OCI-LY1 (cell line): Measurements from ENCODE around the gene FBN1.

Experiments used
- H2AFZ ChIP-seq: fragments of 200-600 bp; sonication (generic), shearing (Covaris generic); 2 replicates; pipeline ENCODE4 v1.6.0; 2014; ENCODE audit warnings: antibody characterized with exemption, mild to moderate bottlenecking, low read length
- H3F3A ChIP-seq: fragments of 200-600 bp; sonication (generic), shearing (Covaris generic); 2 replicates; pipeline ENCODE4 v1.6.0; 2014; ENCODE audit warnings: mild to moderate bottlenecking, antibody characterized with exemption, low read length, moderate library complexity; ENCODE audit not compliant: insufficient read depth
- H3K27ac ChIP-seq: fragments of 200-600 bp; sonication (generic); 2 replicates; pipeline ENCODE4 v1.5.1; 2014; ENCODE audit warnings: low read length, mixed run types, mild to moderate bottlenecking, low read depth; ENCODE audit not compliant: poor library complexity, severe bottlenecking
- H3K27me3 ChIP-seq: fragments of 200-600 bp; sonication (generic); 2 replicates; pipeline ENCODE4 v1.6.0; 2014; ENCODE audit warnings: antibody characterized with exemption, mild to moderate bottlenecking, low read length, moderate library complexity; ENCODE audit not compliant: insufficient read depth
- H3K36me3 ChIP-seq: fragments of 200-600 bp; sonication (generic); 2 replicates; pipeline ENCODE4 v1.6.1; 2014; ENCODE audit warnings: mild to moderate bottlenecking, antibody characterized with exemption, low read length, moderate library complexity, mixed read lengths; ENCODE audit not compliant: insufficient read depth
- H3K4me1 ChIP-seq: fragments of 200-600 bp; sonication (generic); 2 replicates; pipeline ENCODE4 v1.5.1; 2014; ENCODE audit warnings: mild to moderate bottlenecking, low read length, moderate library complexity; ENCODE audit not compliant: insufficient read depth, severe bottlenecking
- H3K4me2 ChIP-seq: fragments of 200-600 bp; sonication (generic), shearing (Covaris generic); 2 replicates; pipeline ENCODE4 v1.6.1; 2014; ENCODE audit warnings: low read length
- H3K4me3 ChIP-seq: fragments of 200-600 bp; sonication (generic); 2 replicates; pipeline ENCODE4 v1.5.1; 2014; ENCODE audit warnings: low read length, low read depth, mild to moderate bottlenecking, mixed read lengths; ENCODE audit not compliant: poor library complexity, severe bottlenecking
- H3K79me2 ChIP-seq: fragments of 200-600 bp; shearing (Covaris generic); 2 replicates; pipeline ENCODE4 v1.6.1; 2016; ENCODE audit warnings: mixed run types, low read length, mixed read lengths; ENCODE audit not compliant: insufficient read depth
- H3K9ac ChIP-seq: fragments of 200-600 bp; sonication (generic), shearing (Covaris generic); 2 replicates; pipeline ENCODE4 v1.6.1; 2014; ENCODE audit warnings: mild to moderate bottlenecking, low read length, mixed read lengths
- H3K9me2 ChIP-seq: fragments of 200-600 bp; sonication (generic), shearing (Covaris generic); 2 replicates; pipeline ENCODE4 v1.6.1; 2014; ENCODE audit warnings: low read depth, mild to moderate bottlenecking, low read length, mixed read lengths
- H3K9me3 ChIP-seq: fragments of 200-600 bp; shearing (Covaris generic); 2 replicates; pipeline ENCODE4 v1.6.1; 2014; ENCODE audit warnings: low read length, mixed read lengths
- H4K20me1 ChIP-seq: fragments of 200-600 bp; sonication (generic), shearing (Covaris generic); 2 replicates; pipeline ENCODE4 v1.6.0; 2016; ENCODE audit warnings: mild to moderate bottlenecking, low read length; ENCODE audit not compliant: insufficient read depth
- CTCF ChIP-seq: fragments of 200-600 bp; sonication (generic), shearing (Covaris generic); IDR thresholded peaks from 2 replicates; pipeline ENCODE4 v1.5.1; 2017; ENCODE audit warnings: mild to moderate bottlenecking, antibody characterized with exemption, low read length, moderate library complexity, mixed read lengths
- EZH2 ChIP-seq: fragments of 200-600 bp; sonication (generic), shearing (Covaris generic); IDR thresholded peaks from 2 replicates; pipeline ENCODE4 v1.8.0; 2017; ENCODE audit warnings: borderline replicate concordance, mixed run types, mild to moderate bottlenecking, antibody characterized with exemption, low read length, moderate library complexity, mixed read lengths

Gene FBN1

GRCh38 chr15:48440084-48440483 lies 205.4 kb downstream of the FBN1 start:
- Histone ChIP-seq H3K4me3 (no peak overlapping the region), H3K9me2 (no peaks in the 10 kb centered on the region), H3K4me1 (no peaks in the 10 kb centered on the region), H3K4me2 (no peak overlapping the region), H3K79me2 (no peaks in the 10 kb centered on the region), H3K27me3 (no peaks in the 10 kb centered on the region), H2AFZ (no peak overlapping the region), H3K9ac (no peak overlapping the region), H4K20me1 (no peaks in the 10 kb centered on the region), H3K27ac (no peak overlapping the region), H3K9me3 (no peaks in the 10 kb centered on the region), H3F3A (no peaks in the 10 kb centered on the region), H3K36me3 (no peaks in the 10 kb centered on the region)
- no peak for TF ChIP-seq EZH2
- TF ChIP-seq CTCF: no peak

DNA sequence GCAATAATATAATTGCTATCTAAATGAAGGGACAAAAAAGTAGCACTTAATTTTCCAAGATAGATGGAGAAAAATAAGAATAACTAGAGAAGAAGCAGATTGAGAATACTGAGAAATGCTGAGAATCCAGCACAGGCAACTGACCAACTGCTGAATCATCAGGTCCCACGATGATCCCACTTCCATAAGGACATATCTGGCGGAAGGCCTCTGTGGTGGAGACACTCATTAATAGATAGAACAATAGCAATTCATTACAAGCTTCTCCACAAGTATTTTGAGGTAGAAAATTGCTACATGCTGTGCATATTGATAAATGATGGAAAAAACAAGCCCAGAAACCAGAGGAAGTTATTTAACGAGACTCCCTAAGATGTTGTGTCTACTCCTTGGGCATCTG lies 208.3 kb downstream of the FBN1 start:
- Histone ChIP-seq H3K4me1 (no peaks in the 10 kb centered on the region), H3K79me2 (no peaks in the 10 kb centered on the region), H3K9ac (no peak overlapping the region), H3K27ac (no peak overlapping the region), H2AFZ (no peak overlapping the region), H3K9me3 (no peaks in the 10 kb centered on the region), H4K20me1 (no peaks in the 10 kb centered on the region), H3K9me2 (no peaks in the 10 kb centered on the region), H3K4me3 (no peak overlapping the region), H3K27me3 (no peaks in the 10 kb centered on the region), H3F3A (no peaks in the 10 kb centered on the region), H3K36me3 (no peaks in the 10 kb centered on the region), H3K4me2 (no peak overlapping the region)
- TF ChIP-seq CTCF (no peak), EZH2 (no peak)

GRCh38 chr15:48435321-48435720 lies 210.2 kb downstream of the FBN1 start:
- no peak for TF ChIP-seq EZH2
- Histone ChIP-seq H3K27me3 (no peaks in the 10 kb centered on the region), H3K4me2 (no peak overlapping the region), H4K20me1 (no peaks in the 10 kb centered on the region), H3K79me2 (no peaks in the 10 kb centered on the region), H3K9me3 (no peaks in the 10 kb centered on the region), H3K4me1 (no peaks in the 10 kb centered on the region), H3K36me3 (no peaks in the 10 kb centered on the region), H3F3A (no peaks in the 10 kb centered on the region), H3K27ac (no peak overlapping the region), H3K4me3 (no peak overlapping the region), H3K9ac (no peak overlapping the region), H2AFZ (no peak overlapping the region), H3K9me2 (no peaks in the 10 kb centered on the region)

DNA sequence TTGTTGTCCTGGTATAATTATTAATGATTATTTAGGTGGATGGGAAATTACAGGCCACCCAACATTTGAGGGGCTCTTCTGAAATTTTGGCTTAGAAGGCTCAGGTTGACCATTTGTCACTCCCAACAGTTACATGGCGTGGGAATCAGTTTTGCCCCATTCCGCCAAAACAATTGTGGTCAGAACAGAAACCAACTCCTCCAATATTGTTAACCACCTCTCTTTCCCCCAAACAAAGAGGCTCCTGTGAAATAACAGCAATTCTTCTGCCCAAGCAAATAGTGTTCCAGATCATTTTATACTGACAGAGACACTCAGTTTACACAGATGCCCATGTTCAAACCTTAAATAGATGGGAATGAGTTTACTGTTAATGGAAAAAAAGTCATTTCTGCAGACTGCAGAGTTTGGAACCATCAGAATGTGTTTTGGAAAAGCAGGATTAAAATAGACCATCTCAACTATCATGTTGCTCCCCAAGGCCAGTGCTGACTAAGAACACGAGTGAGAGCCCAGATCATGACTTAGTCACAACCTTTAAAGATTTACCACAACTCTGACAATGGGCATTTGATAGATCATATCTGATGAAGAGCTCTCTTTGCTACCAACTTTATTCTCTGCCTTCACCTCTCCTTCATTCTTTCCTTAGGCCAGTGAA lies 212.2 kb downstream of the FBN1 start:
- H3F3A ChIP-seq: no peaks in the 10 kb centered on the region
- no peak overlapping the region for H3K27ac ChIP-seq
- H3K9ac ChIP-seq: no peak overlapping the region
- H3K36me3 ChIP-seq: no peaks in the 10 kb centered on the region
- H3K27me3 ChIP-seq: no peaks in the 10 kb centered on the region
- H3K4me2 ChIP-seq: no peak overlapping the region
- no peak overlapping the region for H3K4me3 ChIP-seq
- no peaks in the 10 kb centered on the region for H3K9me3 ChIP-seq
- H3K79me2 ChIP-seq: no peaks in the 10 kb centered on the region
- no peak for TF ChIP-seq CTCF
- TF ChIP-seq EZH2: no peak
- no peaks in the 10 kb centered on the region for H4K20me1 ChIP-seq
- H3K4me1 ChIP-seq: no peaks in the 10 kb centered on the region
- no peaks in the 10 kb centered on the region for H3K9me2 ChIP-seq
- no peak overlapping the region for H2AFZ ChIP-seq
